WERI-Rb-1 (cell line): ENCODE data around the gene CCT8.

Experiments
- DNase-seq: peaks from one replicate; pipeline ENCODE4 v3.0.0-alpha.2; 2020
- H3K27ac ChIP-seq: fragments of 250-450 bp; sonication (Bioruptor Pico); 2 replicates; pipeline ENCODE4 v1.5.1; 2020; ENCODE audit warnings: mild to moderate bottlenecking, moderate library complexity
- H3K27me3 ChIP-seq: fragments of 250-450 bp; sonication (Bioruptor Pico); 2 replicates; pipeline ENCODE4 v1.5.1; 2021; ENCODE audit warnings: mild to moderate bottlenecking, low read depth, moderate library complexity; ENCODE audit not compliant: insufficient read depth, severe bottlenecking
- H3K36me3 ChIP-seq: fragments of 250-450 bp; sonication (Bioruptor Pico); 2 replicates; pipeline ENCODE4 v1.5.1; 2020; ENCODE audit warnings: mild to moderate bottlenecking, moderate library complexity
- H3K4me3 ChIP-seq: 2 replicates; pipeline ENCODE4 v1.5.1; 2011; ENCODE audit warnings: low read depth, mild to moderate bottlenecking, control low read depth, low read length
- H3K9me3 ChIP-seq: fragments of 250-450 bp; sonication (Bioruptor Pico); 2 replicates; pipeline ENCODE4 v1.5.1; 2021; ENCODE audit warnings: mild to moderate bottlenecking, moderate library complexity; ENCODE audit not compliant: severe bottlenecking
- CTCF ChIP-seq: IDR thresholded peaks from 2 replicates; pipeline ENCODE4 v1.5.1; 2011; ENCODE audit warnings: low read depth, mild to moderate bottlenecking, control low read depth, inconsistent platforms, low read length

CCT8 gene

GRCh38 chr21:29073222-29074006, at the start of gene CCT8:
TSS of gene CCT8 (minus strand) at chr21:29073648. CDS start at chr21:29073590, 58 bp downstream.
- Histone ChIP-seq H3K36me3 (peaks cover 44% of the 10 kb centered on the region), H3K4me3 (peak within 1 kb of the TSS; percentile 86), H3K9me3 (no peaks in the 10 kb centered on the region), H3K27ac (peak within 1 kb of the TSS; percentile 95), H3K27me3 (no peaks in the 10 kb centered on the region)
- no peak for TF ChIP-seq CTCF
- DNase-seq: peak; percentile 100

- Histone ChIP-seq H3K9me3 (no peaks in the 10 kb centered on the region), H3K4me3 (no peak overlapping the region), H3K36me3 (no peaks in the 10 kb centered on the region), H3K27ac (no peak overlapping the region), H3K27me3 (no peaks in the 10 kb centered on the region)
- TF ChIP-seq CTCF: no peak
- no peak for DNase-seq
Measured at GRCh38 chr21:29121759-29122158, 48.3 kb upstream of the CCT8 start.

GRCh38 chr21:29117372-29117955, 44.0 kb upstream of the CCT8 start:
- H3K36me3 ChIP-seq: no peaks in the 10 kb centered on the region
- no peaks in the 10 kb centered on the region for H3K27me3 ChIP-seq
- no peak overlapping the region for H3K27ac ChIP-seq
- TF ChIP-seq CTCF: no peak
- H3K9me3 ChIP-seq: no peaks in the 10 kb centered on the region
- H3K4me3 ChIP-seq: no peak overlapping the region
- no peak for DNase-seq

GRCh38 chr21:29115899-29116298, 42.5 kb upstream of the CCT8 start:
- H3K27ac ChIP-seq: no peak overlapping the region
- H3K9me3 ChIP-seq: no peaks in the 10 kb centered on the region
- no peak for TF ChIP-seq CTCF
- H3K4me3 ChIP-seq: no peak overlapping the region
- no peaks in the 10 kb centered on the region for H3K36me3 ChIP-seq
- no peak for DNase-seq
- H3K27me3 ChIP-seq: no peaks in the 10 kb centered on the region

GRCh38 chr21:29114765-29115500, 41.5 kb upstream of the CCT8 start:
- no peak overlapping the region for H3K27ac ChIP-seq
- no peaks in the 10 kb centered on the region for H3K36me3 ChIP-seq
- no peaks in the 10 kb centered on the region for H3K27me3 ChIP-seq
- no peak for DNase-seq
- H3K9me3 ChIP-seq: no peaks in the 10 kb centered on the region
- no peak for TF ChIP-seq CTCF
- H3K4me3 ChIP-seq: no peak overlapping the region
